Measurements from ENCODE around the gene ATP6V1E1.
A peak's percentile ranks its signal among the peaks of the same experiment; 100 is the strongest.

The ATP6V1E1 gene

DNA sequence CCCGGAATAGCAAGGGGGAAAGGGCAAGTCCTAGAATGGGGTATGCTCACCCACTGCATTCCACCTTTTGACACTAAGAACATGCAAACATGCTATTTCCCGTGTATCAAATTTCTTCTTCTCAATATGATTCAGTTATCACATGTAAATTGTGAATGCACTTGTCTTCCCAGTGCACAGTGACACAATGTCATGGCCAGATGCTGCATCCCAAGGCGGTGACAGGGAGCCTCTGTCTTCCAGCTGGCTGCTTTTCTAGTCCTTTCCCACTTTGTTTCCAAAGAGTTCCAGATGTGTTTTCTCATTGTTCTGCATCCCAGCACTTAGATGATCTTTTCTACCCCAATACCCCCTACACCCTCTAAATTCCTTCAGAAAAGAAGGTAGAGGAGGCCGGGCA lies 52.9 kb downstream of the ATP6V1E1 start:
- TF ChIP-seq ZNF565 (CRISPR knock-in tag; conservative IDR thresholded peaks at IDR 0.05; ENCODE audit: low read depth): no peak
- no peak for TF ChIP-seq ISL1 (CRISPR knock-in tag; IDR thresholded peaks at IDR 0.05)
- TF ChIP-seq CSDC2 (CRISPR knock-in tag; IDR thresholded peaks at IDR 0.05): no peak
- TF ChIP-seq, protein P1, sequence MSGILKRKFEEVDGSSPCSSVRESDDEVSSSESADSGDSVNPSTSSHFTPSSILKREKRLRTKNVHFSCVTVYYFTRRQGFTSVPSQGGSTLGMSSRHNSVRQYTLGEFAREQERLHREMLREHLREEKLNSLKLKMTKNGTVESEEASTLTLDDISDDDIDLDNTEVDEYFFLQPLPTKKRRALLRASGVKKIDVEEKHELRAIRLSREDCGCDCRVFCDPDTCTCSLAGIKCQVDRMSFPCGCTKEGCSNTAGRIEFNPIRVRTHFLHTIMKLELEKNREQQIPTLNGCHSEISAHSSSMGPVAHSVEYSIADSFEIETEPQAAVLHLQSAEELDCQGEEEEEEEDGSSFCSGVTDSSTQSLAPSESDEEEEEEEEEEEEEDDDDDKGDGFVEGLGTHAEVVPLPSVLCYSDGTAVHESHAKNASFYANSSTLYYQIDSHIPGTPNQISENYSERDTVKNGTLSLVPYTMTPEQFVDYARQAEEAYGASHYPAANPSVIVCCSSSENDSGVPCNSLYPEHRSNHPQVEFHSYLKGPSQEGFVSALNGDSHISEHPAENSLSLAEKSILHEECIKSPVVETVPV (CRISPR knock-in tag; IDR thresholded peaks at IDR 0.05): no peak
- no peak for TF ChIP-seq ARNTL (CRISPR knock-in tag; IDR thresholded peaks at IDR 0.05; ENCODE audit: borderline replicate concordance, low read depth)
- TF ChIP-seq TCF4 (CRISPR knock-in tag; IDR thresholded peaks at IDR 0.05; ENCODE audit: borderline replicate concordance): no peak
- no peak for ATAC-seq

DNA sequence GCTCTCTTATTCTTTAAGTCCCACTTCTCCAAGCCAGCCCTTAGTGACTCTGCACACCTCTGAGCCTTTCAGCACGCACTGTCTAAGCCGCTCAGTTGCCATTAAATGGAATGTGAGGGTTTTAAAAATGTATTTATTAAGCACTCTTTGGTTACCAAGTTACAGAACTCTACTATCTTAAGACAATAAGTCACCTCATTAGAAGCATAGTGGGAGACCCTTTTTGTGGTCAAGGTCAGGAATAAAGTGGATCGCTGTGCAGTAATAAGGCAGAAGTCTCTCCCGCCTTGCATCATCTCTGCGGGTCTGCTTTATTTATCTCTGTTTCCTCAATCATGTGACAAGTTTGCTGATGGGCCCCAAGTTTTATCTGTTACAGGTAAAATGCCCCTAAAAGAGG lies 53.4 kb downstream of the ATP6V1E1 start:
- TF ChIP-seq ZNF70 (CRISPR knock-in tag; IDR thresholded peaks at IDR 0.05): no peak
- TF ChIP-seq, protein P2, sequence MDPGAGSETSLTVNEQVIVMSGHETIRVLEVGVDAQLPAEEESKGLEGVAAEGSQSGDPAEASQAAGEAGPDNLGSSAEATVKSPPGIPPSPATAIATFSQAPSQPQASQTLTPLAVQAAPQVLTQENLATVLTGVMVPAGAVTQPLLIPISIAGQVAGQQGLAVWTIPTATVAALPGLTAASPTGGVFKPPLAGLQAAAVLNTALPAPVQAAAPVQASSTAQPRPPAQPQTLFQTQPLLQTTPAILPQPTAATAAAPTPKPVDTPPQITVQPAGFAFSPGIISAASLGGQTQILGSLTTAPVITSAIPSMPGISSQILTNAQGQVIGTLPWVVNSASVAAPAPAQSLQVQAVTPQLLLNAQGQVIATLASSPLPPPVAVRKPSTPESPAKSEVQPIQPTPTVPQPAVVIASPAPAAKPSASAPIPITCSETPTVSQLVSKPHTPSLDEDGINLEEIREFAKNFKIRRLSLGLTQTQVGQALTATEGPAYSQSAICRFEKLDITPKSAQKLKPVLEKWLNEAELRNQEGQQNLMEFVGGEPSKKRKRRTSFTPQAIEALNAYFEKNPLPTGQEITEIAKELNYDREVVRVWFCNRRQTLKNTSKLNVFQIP (CRISPR knock-in tag; IDR thresholded peaks at IDR 0.05; ENCODE audit: borderline replicate concordance, low read depth): no peak
- no peak for ATAC-seq

DNA sequence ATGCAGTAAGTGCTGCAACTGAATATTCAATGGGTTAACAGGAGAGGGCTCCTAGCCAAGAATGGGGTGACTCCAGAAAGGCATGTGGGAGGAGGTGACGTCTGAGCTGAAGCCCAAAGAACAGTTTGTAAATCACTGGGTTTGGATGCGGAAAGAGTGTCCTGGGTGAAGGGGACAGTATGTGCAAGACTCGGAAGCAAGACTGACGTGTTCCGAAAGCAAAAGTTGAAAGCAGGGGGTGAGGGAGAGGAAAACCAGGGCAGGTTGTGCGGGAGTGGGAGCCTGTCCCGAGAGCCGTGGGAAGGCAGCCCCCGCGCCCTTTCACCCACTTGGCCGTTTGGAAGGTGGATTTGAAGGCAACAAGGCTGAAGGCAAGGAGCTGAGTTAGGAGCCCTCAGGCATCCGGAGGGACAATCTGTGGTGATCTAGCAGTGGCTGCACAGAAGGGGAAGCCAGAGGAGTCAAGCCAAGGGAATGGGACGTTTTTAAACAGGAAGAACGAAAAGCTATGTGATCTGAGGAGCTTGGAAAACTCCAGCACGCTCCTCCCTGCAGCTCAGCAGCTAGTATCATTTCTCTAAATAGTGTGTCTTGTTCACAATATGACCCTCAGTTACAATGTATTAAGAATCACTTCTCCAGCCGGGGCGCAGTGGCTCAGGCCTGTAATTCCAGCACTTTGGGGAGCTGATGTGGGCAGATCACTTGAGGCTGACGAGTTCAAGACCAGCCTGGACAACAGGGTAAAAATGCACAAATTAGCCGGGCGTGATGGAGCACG lies 57.5 kb downstream of the ATP6V1E1 start:
- no peak; the same call in 2 of the 3 replicates for ATAC-seq

DNA sequence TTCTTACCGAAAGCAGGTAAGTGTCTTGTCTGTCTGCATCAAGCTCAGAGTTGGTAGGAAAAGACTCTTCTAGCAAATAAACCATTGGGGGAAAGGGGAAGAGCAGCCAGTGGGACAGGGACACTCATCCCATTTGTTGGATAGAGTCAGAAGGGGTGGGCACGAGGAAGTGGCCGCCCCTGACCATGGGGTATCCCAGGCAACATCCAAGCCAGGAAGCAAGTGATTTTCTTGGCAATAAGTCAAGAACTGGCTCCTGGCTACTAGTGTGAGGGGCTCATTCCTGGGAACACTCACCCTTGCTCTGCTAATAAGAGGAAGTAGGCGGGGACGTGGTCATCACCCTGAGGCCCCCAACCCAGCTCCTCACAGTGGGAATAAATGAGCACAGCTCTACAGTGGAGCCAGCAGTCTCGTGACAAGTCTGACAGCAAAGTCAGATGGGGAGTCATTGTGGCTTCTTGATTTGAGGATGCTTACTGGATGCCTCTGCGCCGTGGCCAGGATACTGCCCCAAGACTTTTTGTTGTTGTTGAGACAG lies 58.5 kb downstream of the ATP6V1E1 start:
- peak; percentile 22; the same call in 1 of the 3 replicates for ATAC-seq
- TF ChIP-seq, protein P3, sequence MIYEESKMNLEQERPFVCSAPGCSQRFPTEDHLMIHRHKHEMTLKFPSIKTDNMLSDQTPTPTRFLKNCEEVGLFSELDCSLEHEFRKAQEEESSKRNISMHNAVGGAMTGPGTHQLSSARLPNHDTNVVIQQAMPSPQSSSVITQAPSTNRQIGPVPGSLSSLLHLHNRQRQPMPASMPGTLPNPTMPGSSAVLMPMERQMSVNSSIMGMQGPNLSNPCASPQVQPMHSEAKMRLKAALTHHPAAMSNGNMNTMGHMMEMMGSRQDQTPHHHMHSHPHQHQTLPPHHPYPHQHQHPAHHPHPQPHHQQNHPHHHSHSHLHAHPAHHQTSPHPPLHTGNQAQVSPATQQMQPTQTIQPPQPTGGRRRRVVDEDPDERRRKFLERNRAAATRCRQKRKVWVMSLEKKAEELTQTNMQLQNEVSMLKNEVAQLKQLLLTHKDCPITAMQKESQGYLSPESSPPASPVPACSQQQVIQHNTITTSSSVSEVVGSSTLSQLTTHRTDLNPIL (CRISPR knock-in tag; IDR thresholded peaks at IDR 0.05; ENCODE audit: low read depth): no peak
- TF ChIP-seq ZNF70 (CRISPR knock-in tag; IDR thresholded peaks at IDR 0.05) (no peak), TOX (CRISPR knock-in tag; IDR thresholded peaks at IDR 0.05; ENCODE audit: borderline replicate concordance) (no peak), BACH2 (CRISPR knock-in tag; IDR thresholded peaks at IDR 0.05; ENCODE audit: borderline replicate concordance) (no peak), CSDC2 (CRISPR knock-in tag; IDR thresholded peaks at IDR 0.05) (no peak)
- TF ChIP-seq, protein P1 (CRISPR knock-in tag; IDR thresholded peaks at IDR 0.05): no peak
- TF ChIP-seq, protein P4, sequence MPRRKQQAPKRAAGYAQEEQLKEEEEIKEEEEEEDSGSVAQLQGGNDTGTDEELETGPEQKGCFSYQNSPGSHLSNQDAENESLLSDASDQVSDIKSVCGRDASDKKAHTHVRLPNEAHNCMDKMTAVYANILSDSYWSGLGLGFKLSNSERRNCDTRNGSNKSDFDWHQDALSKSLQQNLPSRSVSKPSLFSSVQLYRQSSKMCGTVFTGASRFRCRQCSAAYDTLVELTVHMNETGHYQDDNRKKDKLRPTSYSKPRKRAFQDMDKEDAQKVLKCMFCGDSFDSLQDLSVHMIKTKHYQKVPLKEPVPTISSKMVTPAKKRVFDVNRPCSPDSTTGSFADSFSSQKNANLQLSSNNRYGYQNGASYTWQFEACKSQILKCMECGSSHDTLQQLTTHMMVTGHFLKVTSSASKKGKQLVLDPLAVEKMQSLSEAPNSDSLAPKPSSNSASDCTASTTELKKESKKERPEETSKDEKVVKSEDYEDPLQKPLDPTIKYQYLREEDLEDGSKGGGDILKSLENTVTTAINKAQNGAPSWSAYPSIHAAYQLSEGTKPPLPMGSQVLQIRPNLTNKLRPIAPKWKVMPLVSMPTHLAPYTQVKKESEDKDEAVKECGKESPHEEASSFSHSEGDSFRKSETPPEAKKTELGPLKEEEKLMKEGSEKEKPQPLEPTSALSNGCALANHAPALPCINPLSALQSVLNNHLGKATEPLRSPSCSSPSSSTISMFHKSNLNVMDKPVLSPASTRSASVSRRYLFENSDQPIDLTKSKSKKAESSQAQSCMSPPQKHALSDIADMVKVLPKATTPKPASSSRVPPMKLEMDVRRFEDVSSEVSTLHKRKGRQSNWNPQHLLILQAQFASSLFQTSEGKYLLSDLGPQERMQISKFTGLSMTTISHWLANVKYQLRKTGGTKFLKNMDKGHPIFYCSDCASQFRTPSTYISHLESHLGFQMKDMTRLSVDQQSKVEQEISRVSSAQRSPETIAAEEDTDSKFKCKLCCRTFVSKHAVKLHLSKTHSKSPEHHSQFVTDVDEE (CRISPR knock-in tag; IDR thresholded peaks at IDR 0.05): no peak

More for the DNA sequence above, 57.5 kb downstream of the ATP6V1E1 start:
- no peak for TF ChIP-seq CSDC2 (CRISPR knock-in tag; IDR thresholded peaks at IDR 0.05)
- TF ChIP-seq, protein P2 (CRISPR knock-in tag; IDR thresholded peaks at IDR 0.05; ENCODE audit: borderline replicate concordance, low read depth): no peak
- no peak for TF ChIP-seq ESRRG (CRISPR knock-in tag; IDR thresholded peaks at IDR 0.05)
- TF ChIP-seq, protein P3 (CRISPR knock-in tag; IDR thresholded peaks at IDR 0.05; ENCODE audit: low read depth): no peak
- TF ChIP-seq ZC3H10 (CRISPR knock-in tag; IDR thresholded peaks at IDR 0.05): no peak
- TF ChIP-seq ZNF565 (CRISPR knock-in tag; conservative IDR thresholded peaks at IDR 0.05; ENCODE audit: low read depth): no peak
- no peak for TF ChIP-seq ZNF8 (CRISPR knock-in tag; IDR thresholded peaks at IDR 0.05)
- no peak for TF ChIP-seq ARNTL (CRISPR knock-in tag; IDR thresholded peaks at IDR 0.05; ENCODE audit: borderline replicate concordance, low read depth)
- TF ChIP-seq, protein P5, sequence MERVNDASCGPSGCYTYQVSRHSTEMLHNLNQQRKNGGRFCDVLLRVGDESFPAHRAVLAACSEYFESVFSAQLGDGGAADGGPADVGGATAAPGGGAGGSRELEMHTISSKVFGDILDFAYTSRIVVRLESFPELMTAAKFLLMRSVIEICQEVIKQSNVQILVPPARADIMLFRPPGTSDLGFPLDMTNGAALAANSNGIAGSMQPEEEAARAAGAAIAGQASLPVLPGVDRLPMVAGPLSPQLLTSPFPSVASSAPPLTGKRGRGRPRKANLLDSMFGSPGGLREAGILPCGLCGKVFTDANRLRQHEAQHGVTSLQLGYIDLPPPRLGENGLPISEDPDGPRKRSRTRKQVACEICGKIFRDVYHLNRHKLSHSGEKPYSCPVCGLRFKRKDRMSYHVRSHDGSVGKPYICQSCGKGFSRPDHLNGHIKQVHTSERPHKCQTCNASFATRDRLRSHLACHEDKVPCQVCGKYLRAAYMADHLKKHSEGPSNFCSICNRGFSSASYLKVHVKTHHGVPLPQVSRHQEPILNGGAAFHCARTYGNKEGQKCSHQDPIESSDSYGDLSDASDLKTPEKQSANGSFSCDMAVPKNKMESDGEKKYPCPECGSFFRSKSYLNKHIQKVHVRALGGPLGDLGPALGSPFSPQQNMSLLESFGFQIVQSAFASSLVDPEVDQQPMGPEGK (CRISPR knock-in tag; IDR thresholded peaks at IDR 0.05; ENCODE audit: borderline replicate concordance): no peak
- TF ChIP-seq ZNF70 (CRISPR knock-in tag; IDR thresholded peaks at IDR 0.05): no peak
- no peak for TF ChIP-seq SNAI2 (CRISPR knock-in tag; IDR thresholded peaks at IDR 0.05)
- no peak for TF ChIP-seq TOX (CRISPR knock-in tag; IDR thresholded peaks at IDR 0.05; ENCODE audit: borderline replicate concordance)
- no peak for TF ChIP-seq PPARA (CRISPR knock-in tag; IDR thresholded peaks at IDR 0.05; ENCODE audit: borderline replicate concordance)

All from SK-N-SH treated with all-trans-retinoic acid at 6 μM for 48 hours (cell line).